Measurements from ENCODE around the gene TGM4. TPM values are rescaled to one million over a fixed set of nuclear protein-coding genes. Genes with fewer than 3 reads are reported as not detected.
A peak's percentile ranks its signal among the peaks of the same experiment; 100 is the strongest.
"Not testable (repeated sequence)": the region's sequence is repeated elsewhere in the genome, so short reads cannot be mapped to it uniquely, and the experiment has no call there.

TGM4 gene
- total RNA-seq, 2 donors from 2014 or later, result not detected

GRCh38 chr3:44931791-44932190 lies 57.4 kb downstream of the TGM4 start:
- intact Hi-C loops (cut with DNase I, micrococcal nuclease), result no loop called here
- no peak for DNase-seq
- no peak for ATAC-seq

GRCh38 chr3:44932271-44932670 lies 57.9 kb downstream of the TGM4 start:
- ATAC-seq, result no peak
- intact Hi-C loops (cut with DNase I, micrococcal nuclease), result no loop called here
- DNase-seq, result no peak

GRCh38 chr3:44932986-44933944 lies 58.9 kb downstream of the TGM4 start:
- ATAC-seq, result no peak
- intact Hi-C loops (cut with DNase I, micrococcal nuclease), result no loop called here
- no peak for DNase-seq

- ATAC-seq (no peak), DNase-seq (no peak)
- intact Hi-C loops (cut with DNase I, micrococcal nuclease), result no loop called here
These were observed 65.2 kb downstream of the TGM4 start for GRCh38 chr3:44939581-44940036.

GRCh38 chr3:44942202-44942921 lies 68.0 kb downstream of the TGM4 start:
- intact Hi-C loops (cut with DNase I, micrococcal nuclease), result no loop called here
- no peak for ATAC-seq
- no peak for DNase-seq

GRCh38 chr3:44948239-44948638 lies 73.8 kb downstream of the TGM4 start:
- ATAC-seq, result no peak

GRCh38 chr3:44949770-44950169 lies 75.4 kb downstream of the TGM4 start:
- DNase-seq; intact Hi-C loops (cut with DNase I, micrococcal nuclease); ATAC-seq: not testable (repeated sequence)

More at GRCh38 chr3:44948239-44948638, 73.8 kb downstream of the TGM4 start:
- intact Hi-C loops (cut with DNase I, micrococcal nuclease), result no loop called here
- no peak for DNase-seq

GRCh38 chr3:44950275-44950734 lies 75.9 kb downstream of the TGM4 start:
- DNase-seq (no peak), ATAC-seq (no peak)
- intact Hi-C loops (cut with DNase I, micrococcal nuclease), result no loop called here

GRCh38 chr3:44952689-44953088 lies 78.3 kb downstream of the TGM4 start:
- no peak for DNase-seq
- peak; percentile 22 for ATAC-seq
- intact Hi-C loops (cut with DNase I, micrococcal nuclease), result no loop called here

- no peak for DNase-seq
These were observed 79.9 kb downstream of the TGM4 start for GRCh38 chr3:44954304-44954703.

GRCh38 chr3:44954962-44955361 lies 80.6 kb downstream of the TGM4 start:
- intact Hi-C loops (cut with DNase I, micrococcal nuclease), result no loop called here
- ATAC-seq (peak; percentile 27), DNase-seq (no peak)

More at GRCh38 chr3:44954304-44954703, 79.9 kb downstream of the TGM4 start:
- ATAC-seq, result no peak
- intact Hi-C loops (cut with DNase I, micrococcal nuclease), result no loop called here

- DNase-seq, result no peak
- intact Hi-C loops (cut with DNase I, micrococcal nuclease), result no loop called here
- no peak for ATAC-seq
These were observed 81.5 kb downstream of the TGM4 start for GRCh38 chr3:44955917-44956316.

GRCh38 chr3:44957986-44958385 lies 83.6 kb downstream of the TGM4 start:
- DNase-seq (no peak), ATAC-seq (no peak)
- intact Hi-C loops (cut with DNase I, micrococcal nuclease), result no loop called here

GRCh38 chr3:44958386-44958785 lies 84.0 kb downstream of the TGM4 start:
- no peak for ATAC-seq
- intact Hi-C loops (cut with DNase I, micrococcal nuclease), result no loop called here
- DNase-seq, result no peak

GRCh38 chr3:44960387-44961026 lies 86.1 kb downstream of the TGM4 start:
- DNase-seq (no peak), ATAC-seq (no peak)
- intact Hi-C loops (cut with DNase I, micrococcal nuclease), result no loop called here

GRCh38 chr3:44961888-44962287 lies 87.5 kb downstream of the TGM4 start:
- no peak for DNase-seq
- ATAC-seq, result no peak
- intact Hi-C loops (cut with DNase I, micrococcal nuclease), result no loop called here

- intact Hi-C loops (cut with DNase I, micrococcal nuclease), result no loop called here
- ATAC-seq (no peak), DNase-seq (no peak)
These were observed 88.4 kb downstream of the TGM4 start for GRCh38 chr3:44962621-44963393.

GRCh38 chr3:44963571-44964325 lies 89.3 kb downstream of the TGM4 start:
- intact Hi-C loops (cut with DNase I, micrococcal nuclease), result no loop called here
- DNase-seq (no peak), ATAC-seq (no peak)
